ENCODE data around the gene PRDM16. TPM values are rescaled to one million over a fixed set of nuclear protein-coding genes. Genes with fewer than 3 reads are reported as not detected.
"Not testable (repeated sequence)": the region's sequence is repeated elsewhere in the genome, so short reads cannot be mapped to it uniquely, and the experiment has no call there.

Gene PRDM16
- total RNA-seq, 1 experiment from 2014 or later: 5.3 TPM

- Mint-ChIP-seq H3K36me3 (ENCODE audit: insufficient read depth, unreplicated experiment) (no peaks in the 10 kb centered on the region), H3K4me1 (ENCODE audit: low read depth, unreplicated experiment) (no peaks in the 10 kb centered on the region), H3K27me3 (ENCODE audit: insufficient read depth, unreplicated experiment) (no peaks in the 10 kb centered on the region), H3K27ac (ENCODE audit: unreplicated experiment) (no peak overlapping the region), H3K9me3 (ENCODE audit: unreplicated experiment) (no peaks in the 10 kb centered on the region), H3K4me3 (ENCODE audit: unreplicated experiment) (no peak overlapping the region)
- H3K4me3 ChIP-seq (ENCODE audit: low read depth, low read length): no peak overlapping the region
- no peaks in the 10 kb centered on the region for H3K36me3 ChIP-seq (ENCODE audit: control insufficient read depth, insufficient read depth, low read length)
- no peaks in the 10 kb centered on the region for H3K9me3 ChIP-seq
- POLR2A ChIA-PET: no interaction called here
- no peak for TF ChIP-seq CTCF (IDR thresholded peaks at IDR 0.05; ENCODE audit: insufficient read depth in 1 of 2, low read depth in 1 of 2, low read length in 1 of 2, severe bottlenecking in 1 of 2, unreplicated experiment in 1 of 2)
- CTCF ChIA-PET: no interaction called here
- BruUV-seq (replicated peaks): no TSS peak
- H3K4me1 ChIP-seq: no peaks in the 10 kb centered on the region
- intact Hi-C loops (cut with micrococcal nuclease; ENCODE audit: unreplicated experiment): no loop called here
- no peak for DNase-seq
- no peaks in the 10 kb centered on the region for H3K27me3 ChIP-seq (replicated peaks; ENCODE audit: control insufficient read depth, insufficient read depth, low read length)
These were observed 17.4 kb downstream of the PRDM16 start for GRCh38 chr1:3086272-3086974.

GRCh38 chr1:3087049-3087448 is 18.0 kb downstream of the PRDM16 start:
- no peaks in the 10 kb centered on the region for H3K4me1 Mint-ChIP-seq (ENCODE audit: low read depth, unreplicated experiment)
- Histone ChIP-seq H3K27me3 (replicated peaks; ENCODE audit: control insufficient read depth, insufficient read depth, low read length) (no peaks in the 10 kb centered on the region), H3K9me3 (no peaks in the 10 kb centered on the region), H3K4me1 (no peaks in the 10 kb centered on the region), H3K36me3 (ENCODE audit: control insufficient read depth, insufficient read depth, low read length) (no peaks in the 10 kb centered on the region), H3K4me3 (ENCODE audit: low read depth, low read length) (no peak overlapping the region)
- CTCF ChIA-PET: no interaction called here
- no peak overlapping the region for H3K4me3 Mint-ChIP-seq (ENCODE audit: unreplicated experiment)
- TF ChIP-seq CTCF (IDR thresholded peaks at IDR 0.05; ENCODE audit: insufficient read depth in 1 of 2, low read depth in 1 of 2, low read length in 1 of 2, severe bottlenecking in 1 of 2, unreplicated experiment in 1 of 2): no peak
- H3K27ac Mint-ChIP-seq (ENCODE audit: unreplicated experiment): no peak overlapping the region
- H3K27me3 Mint-ChIP-seq (ENCODE audit: insufficient read depth, unreplicated experiment): no peaks in the 10 kb centered on the region
- no peaks in the 10 kb centered on the region for H3K36me3 Mint-ChIP-seq (ENCODE audit: insufficient read depth, unreplicated experiment)
- no peak for DNase-seq
- no peaks in the 10 kb centered on the region for H3K9me3 Mint-ChIP-seq (ENCODE audit: unreplicated experiment)
- intact Hi-C loops (cut with micrococcal nuclease; ENCODE audit: unreplicated experiment): no loop called here
- no TSS peak for BruUV-seq (replicated peaks)
- POLR2A ChIA-PET: no interaction called here

- H3K36me3 ChIP-seq (ENCODE audit: control insufficient read depth, insufficient read depth, low read length); H3K27ac Mint-ChIP-seq (ENCODE audit: unreplicated experiment); H3K36me3 Mint-ChIP-seq (ENCODE audit: insufficient read depth, unreplicated experiment); H3K27me3 ChIP-seq (replicated peaks; ENCODE audit: control insufficient read depth, insufficient read depth, low read length); H3K4me3 ChIP-seq (ENCODE audit: low read depth, low read length); CTCF ChIA-PET; BruUV-seq (replicated peaks); POLR2A ChIA-PET; H3K9me3 Mint-ChIP-seq (ENCODE audit: unreplicated experiment); H3K27me3 Mint-ChIP-seq (ENCODE audit: insufficient read depth, unreplicated experiment); intact Hi-C loops (cut with micrococcal nuclease; ENCODE audit: unreplicated experiment); H3K4me3 Mint-ChIP-seq (ENCODE audit: unreplicated experiment); H3K4me1 ChIP-seq; DNase-seq; H3K4me1 Mint-ChIP-seq (ENCODE audit: low read depth, unreplicated experiment); H3K9me3 ChIP-seq: not testable (repeated sequence)
These were observed 19.1 kb downstream of the PRDM16 start for GRCh38 chr1:3087946-3088668.
